Measurements from ENCODE around the gene CMPK2.

DNA sequence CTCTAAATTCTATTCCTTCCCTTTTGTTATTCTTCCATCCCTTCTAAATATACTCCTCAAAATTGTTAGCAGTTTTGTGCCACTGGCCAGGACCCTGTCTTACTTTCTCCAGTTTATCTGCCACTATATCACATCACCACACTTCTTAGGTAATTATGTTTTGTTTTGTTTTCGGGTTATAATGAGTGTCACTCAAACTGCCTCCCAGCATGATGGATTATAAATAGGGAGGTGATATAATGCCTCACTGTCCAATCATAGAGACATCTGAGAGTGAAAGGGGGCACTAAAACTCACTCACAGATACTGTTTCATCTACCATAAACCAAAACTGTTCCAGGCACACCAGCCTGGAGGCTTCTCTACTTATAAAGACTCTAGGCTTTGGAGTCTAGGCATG is 15.3 kb upstream of the CMPK2 start:
- TF ChIP-seq, protein P1, sequence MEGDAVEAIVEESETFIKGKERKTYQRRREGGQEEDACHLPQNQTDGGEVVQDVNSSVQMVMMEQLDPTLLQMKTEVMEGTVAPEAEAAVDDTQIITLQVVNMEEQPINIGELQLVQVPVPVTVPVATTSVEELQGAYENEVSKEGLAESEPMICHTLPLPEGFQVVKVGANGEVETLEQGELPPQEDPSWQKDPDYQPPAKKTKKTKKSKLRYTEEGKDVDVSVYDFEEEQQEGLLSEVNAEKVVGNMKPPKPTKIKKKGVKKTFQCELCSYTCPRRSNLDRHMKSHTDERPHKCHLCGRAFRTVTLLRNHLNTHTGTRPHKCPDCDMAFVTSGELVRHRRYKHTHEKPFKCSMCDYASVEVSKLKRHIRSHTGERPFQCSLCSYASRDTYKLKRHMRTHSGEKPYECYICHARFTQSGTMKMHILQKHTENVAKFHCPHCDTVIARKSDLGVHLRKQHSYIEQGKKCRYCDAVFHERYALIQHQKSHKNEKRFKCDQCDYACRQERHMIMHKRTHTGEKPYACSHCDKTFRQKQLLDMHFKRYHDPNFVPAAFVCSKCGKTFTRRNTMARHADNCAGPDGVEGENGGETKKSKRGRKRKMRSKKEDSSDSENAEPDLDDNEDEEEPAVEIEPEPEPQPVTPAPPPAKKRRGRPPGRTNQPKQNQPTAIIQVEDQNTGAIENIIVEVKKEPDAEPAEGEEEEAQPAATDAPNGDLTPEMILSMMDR (IDR thresholded peaks at IDR 0.05; ENCODE audit: low read depth, low read length, missing input control): no peak
- TF ChIP-seq YY1 (IDR thresholded peaks at IDR 0.05) (no peak), TAF1 (conservative IDR thresholded peaks at IDR 0.05) (no peak), JUND (IDR thresholded peaks at IDR 0.05) (no peak), RAD21 (IDR thresholded peaks at IDR 0.05) (no peak), GABPA (IDR thresholded peaks at IDR 0.05 in 1 of 2, conservative IDR thresholded peaks at IDR 0.05 in 1 of 2) (no peak), SP1 (IDR thresholded peaks at IDR 0.05) (no peak)
- TF ChIP-seq, protein P2, sequence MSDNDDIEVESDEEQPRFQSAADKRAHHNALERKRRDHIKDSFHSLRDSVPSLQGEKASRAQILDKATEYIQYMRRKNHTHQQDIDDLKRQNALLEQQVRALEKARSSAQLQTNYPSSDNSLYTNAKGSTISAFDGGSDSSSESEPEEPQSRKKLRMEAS (IDR thresholded peaks at IDR 0.05): no peak
- TF ChIP-seq, protein P3, sequence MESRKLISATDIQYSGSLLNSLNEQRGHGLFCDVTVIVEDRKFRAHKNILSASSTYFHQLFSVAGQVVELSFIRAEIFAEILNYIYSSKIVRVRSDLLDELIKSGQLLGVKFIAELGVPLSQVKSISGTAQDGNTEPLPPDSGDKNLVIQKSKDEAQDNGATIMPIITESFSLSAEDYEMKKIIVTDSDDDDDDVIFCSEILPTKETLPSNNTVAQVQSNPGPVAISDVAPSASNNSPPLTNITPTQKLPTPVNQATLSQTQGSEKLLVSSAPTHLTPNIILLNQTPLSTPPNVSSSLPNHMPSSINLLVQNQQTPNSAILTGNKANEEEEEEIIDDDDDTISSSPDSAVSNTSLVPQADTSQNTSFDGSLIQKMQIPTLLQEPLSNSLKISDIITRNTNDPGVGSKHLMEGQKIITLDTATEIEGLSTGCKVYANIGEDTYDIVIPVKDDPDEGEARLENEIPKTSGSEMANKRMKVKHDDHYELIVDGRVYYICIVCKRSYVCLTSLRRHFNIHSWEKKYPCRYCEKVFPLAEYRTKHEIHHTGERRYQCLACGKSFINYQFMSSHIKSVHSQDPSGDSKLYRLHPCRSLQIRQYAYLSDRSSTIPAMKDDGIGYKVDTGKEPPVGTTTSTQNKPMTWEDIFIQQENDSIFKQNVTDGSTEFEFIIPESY (IDR thresholded peaks at IDR 0.05): no peak
- TF ChIP-seq, protein P4, sequence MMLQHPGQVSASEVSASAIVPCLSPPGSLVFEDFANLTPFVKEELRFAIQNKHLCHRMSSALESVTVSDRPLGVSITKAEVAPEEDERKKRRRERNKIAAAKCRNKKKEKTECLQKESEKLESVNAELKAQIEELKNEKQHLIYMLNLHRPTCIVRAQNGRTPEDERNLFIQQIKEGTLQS (IDR thresholded peaks at IDR 0.05): no peak
- TF ChIP-seq, protein P5, sequence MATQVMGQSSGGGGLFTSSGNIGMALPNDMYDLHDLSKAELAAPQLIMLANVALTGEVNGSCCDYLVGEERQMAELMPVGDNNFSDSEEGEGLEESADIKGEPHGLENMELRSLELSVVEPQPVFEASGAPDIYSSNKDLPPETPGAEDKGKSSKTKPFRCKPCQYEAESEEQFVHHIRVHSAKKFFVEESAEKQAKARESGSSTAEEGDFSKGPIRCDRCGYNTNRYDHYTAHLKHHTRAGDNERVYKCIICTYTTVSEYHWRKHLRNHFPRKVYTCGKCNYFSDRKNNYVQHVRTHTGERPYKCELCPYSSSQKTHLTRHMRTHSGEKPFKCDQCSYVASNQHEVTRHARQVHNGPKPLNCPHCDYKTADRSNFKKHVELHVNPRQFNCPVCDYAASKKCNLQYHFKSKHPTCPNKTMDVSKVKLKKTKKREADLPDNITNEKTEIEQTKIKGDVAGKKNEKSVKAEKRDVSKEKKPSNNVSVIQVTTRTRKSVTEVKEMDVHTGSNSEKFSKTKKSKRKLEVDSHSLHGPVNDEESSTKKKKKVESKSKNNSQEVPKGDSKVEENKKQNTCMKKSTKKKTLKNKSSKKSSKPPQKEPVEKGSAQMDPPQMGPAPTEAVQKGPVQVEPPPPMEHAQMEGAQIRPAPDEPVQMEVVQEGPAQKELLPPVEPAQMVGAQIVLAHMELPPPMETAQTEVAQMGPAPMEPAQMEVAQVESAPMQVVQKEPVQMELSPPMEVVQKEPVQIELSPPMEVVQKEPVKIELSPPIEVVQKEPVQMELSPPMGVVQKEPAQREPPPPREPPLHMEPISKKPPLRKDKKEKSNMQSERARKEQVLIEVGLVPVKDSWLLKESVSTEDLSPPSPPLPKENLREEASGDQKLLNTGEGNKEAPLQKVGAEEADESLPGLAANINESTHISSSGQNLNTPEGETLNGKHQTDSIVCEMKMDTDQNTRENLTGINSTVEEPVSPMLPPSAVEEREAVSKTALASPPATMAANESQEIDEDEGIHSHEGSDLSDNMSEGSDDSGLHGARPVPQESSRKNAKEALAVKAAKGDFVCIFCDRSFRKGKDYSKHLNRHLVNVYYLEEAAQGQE (IDR thresholded peaks at IDR 0.05): no peak

All from liver (tissue), 3 donors.